Testis (tissue), 2 donors: ENCODE results near the gene TBC1D1.

Source experiments
- CTCF ChIP-seq, 3 experiments: fragments of 450-650 bp in 2 of 3; fragments of 200-600 bp in 1 of 3; sonication (generic) in 1 of 3; IDR thresholded peaks; one replicate each; pipeline ENCODE4 v1.5.1; 2016 to 2019; ENCODE audit warnings: antibody characterized with exemption in 3 of 3, mild to moderate bottlenecking in 2 of 3, moderate library complexity in 1 of 3
- POLR2A ChIP-seq: fragments of 450-650 bp; IDR thresholded peaks from one replicate; pipeline ENCODE4 v1.6.1; 2017; ENCODE audit warnings: antibody characterized with exemption, mild to moderate bottlenecking, moderate library complexity

GRCh38 chr4:38188136-38188535, 297.3 kb downstream of the TBC1D1 start:
- TF ChIP-seq POLR2A (no peak), CTCF (IDR thresholded peaks at IDR 0.05) (no peak)
